K562 (cell line): ENCODE results near the gene PVALEF. TPM values are rescaled to one million over a fixed set of nuclear protein-coding genes. Genes with fewer than 3 reads are reported as not detected.

Experiments
- CREM ChIP-seq: IDR thresholded peaks from 2 replicates; pipeline ENCODE4 v1.6.1; 2014; ENCODE audit warnings: antibody characterized with exemption, low read depth
- E2F6 ChIP-seq, 2 experiments: IDR thresholded peaks; 2 replicates each; pipeline ENCODE4 v1.6.1; 2011; ENCODE audit warnings: borderline replicate concordance in 1 of 2, control low read depth in 1 of 2, low read depth in 1 of 2, low read length in 1 of 2, mild to moderate bottlenecking in 1 of 2, mixed read lengths in 1 of 2, moderate library complexity in 1 of 2; ENCODE audit not compliant: insufficient read depth in 1 of 2, insufficient read length in 1 of 2, poor library complexity in 1 of 2, severe bottlenecking in 1 of 2; ENCODE audit errors: extremely low read depth in 1 of 2
- HMBOX1 ChIP-seq: sonication (generic); IDR thresholded peaks from 2 replicates; pipeline ENCODE4 v1.6.1; 2016
- MLLT1 ChIP-seq, 2 experiments: fragments of 450-650 bp; IDR thresholded peaks; 2 replicates each; pipeline ENCODE4 v1.6.1; 2016
- MLX ChIP-seq, 2 experiments: fragments of 450-650 bp in 1 of 2; sonication (generic) in 1 of 2; formaldehyde crosslinking; conservative IDR thresholded peaks; 2 replicates each; pipeline versions ENCODE4 v1.4.0 to v1.8.1; 2020 to 2022; ENCODE audit warnings: mild to moderate bottlenecking in 1 of 2, missing genetic modification reagents in 1 of 2
- MYC ChIP-seq, 2 experiments: fragments of 250-450 bp in 1 of 2; sonication (Bioruptor Pico) in 1 of 2; IDR thresholded peaks; 2 replicates each; pipeline versions ENCODE4 v1.5.1 to v1.6.1; 2012 to 2021; ENCODE audit warnings: low read depth in 2 of 2, borderline replicate concordance in 1 of 2, improper control_type of control experiment in 1 of 2, low read length in 1 of 2, mild to moderate bottlenecking in 1 of 2, moderate library complexity in 1 of 2
- NR2C2 ChIP-seq, 2 experiments: fragments of 200-800 bp in 1 of 2; sonication (Bioruptor generic) in 1 of 2; sonication (generic) in 1 of 2; formaldehyde crosslinking in 1 of 2; IDR thresholded peaks; 2 replicates each; pipeline versions ENCODE4 v1.6.1 to v1.8.0; 2016 to 2022; ENCODE audit warnings: mild to moderate bottlenecking in 1 of 2, missing compliant biosample characterization in 1 of 2, missing genetic modification characterization in 1 of 2, missing genetic modification reagents in 1 of 2
- TARDBP ChIP-seq: fragments of 450-650 bp; IDR thresholded peaks from 2 replicates; pipeline ENCODE4 v1.6.1; 2016
- ZBTB33 ChIP-seq: sonication (generic); formaldehyde crosslinking; IDR thresholded peaks from 2 replicates; pipeline ENCODE4 v1.8.1; 2023; ENCODE audit warnings: mild to moderate bottlenecking, missing genetic modification reagents
- polyA plus RNA-seq, 8 experiments: library from polyadenylated mRNA; depleted of rRNA in 4 of 8; stranded (reverse) in 5 of 8; unstranded in 3 of 8; fragments of >200 nt; fragmentation: Nextera tagmentation in 2 of 8; fragmentation: Illumina TruSeq in 1 of 8; extraction: Ambion mirVana in 2 of 8; extraction: Trizol in 1 of 8; gene quantifications; 2 replicates each; pipeline versions ENCODE4 v1.2.1 to v1.2.3, GENCODE V29; 2011 to 2014; ENCODE audit warnings: inconsistent platforms in 1 of 8, missing spikeins in 1 of 8
- total RNA-seq, 7 experiments: library from RNA; depleted of rRNA in 6 of 7; stranded (reverse); fragments of >200 nt in 6 of 7; fragmentation: Illumina TruSeq in 2 of 7; extraction: Trizol in 2 of 7; gene quantifications; 2 replicates each; pipeline versions ENCODE4 v1.2.1 to v1.2.3, GENCODE V29; 2011 to 2021; ENCODE audit warnings: low replicate concordance in 1 of 7

The PVALEF gene
- total and polyA plus RNA-seq, 9 of the 15 experiments (the other 6 are each of a cell fraction or from before 2014, with no cell fraction given) = not detected

- TF ChIP-seq MYC (IDR thresholded peaks at IDR 0.05; ENCODE audit: low read depth, low read length) (no peak), MYC (CRISPR knock-in tag; IDR thresholded peaks at IDR 0.05; ENCODE audit: borderline replicate concordance, low read depth) (no peak), MLX (CRISPR knock-in tag; conservative IDR thresholded peaks at IDR 0.05) (no peak), E2F6 (IDR thresholded peaks at IDR 0.05; ENCODE audit: borderline replicate concordance in 1 of 2, extremely low read depth in 1 of 2, insufficient read depth in 1 of 2, insufficient read length in 1 of 2, low read depth in 1 of 2, low read length in 1 of 2, poor library complexity in 1 of 2, severe bottlenecking in 1 of 2) (peak in 1 of 2 experiments; percentile 69), MLLT1 (IDR thresholded peaks at IDR 0.05) (no peak), NR2C2 (CRISPR knock-in tag; IDR thresholded peaks at IDR 0.05) (no peak), NR2C2 (tag; IDR thresholded peaks at IDR 0.05) (no peak), CREM (no peak), TARDBP (no peak), ZBTB33 (CRISPR knock-in tag) (peak; percentile 31; the same call in 1 of the 2 replicates), HMBOX1 (no peak)
- TF ChIP-seq, all 486 proteins: peak for 2
Measured at GRCh38 chr17:81121841-81122733, 43.2 kb upstream of the PVALEF start (continued).
